HCT116 (cell line): ENCODE measurements around the gene C19orf38. TPM values are rescaled to one million over a fixed set of nuclear protein-coding genes. Genes with fewer than 3 reads are reported as not detected.

Source experiments
- ATAC-seq: fragments of 200-7000 bp; cut with Tn5 transposase; 2 replicates; pipeline ENCODE4 v1.9.1; 2020; ENCODE audit warnings: mild to moderate bottlenecking, moderate library complexity
- BruUV-seq: library from RNA; stranded (reverse); fragments of 400-500 nt; replicated peaks from 2 replicates; lab custom pipeline; 2021; lab: Mats Ljungman, UMichigan
- CTCF ChIA-PET: fragments of 300-600 bp; sonication (Branson Sonifier 250); formaldehyde crosslinking; loops from one replicate; lab custom pipeline; 2021; ENCODE audit warnings: antibody characterized with exemption; lab: Charles Lee
- POLR2A ChIA-PET: fragments of 300-600, 350-600 bp; sonication (Branson Sonifier 250); formaldehyde crosslinking; loops from one replicate; lab custom pipeline; 2021; ENCODE audit warnings: antibody characterized with exemption; lab: Charles Lee
- RAD21 ChIA-PET, 2 experiments: fragments of 300-600 bp; sonication (Branson Sonifier 250); formaldehyde crosslinking; loops; one replicate each; lab custom pipeline; 2023; ENCODE audit warnings: low total read pairs in 2 of 2; ENCODE audit not compliant: uncharacterized antibody in 2 of 2, unreplicated experiment in 2 of 2, low non-redundant PET in 1 of 2; lab: Charles Lee
- DNase-seq: peaks from one replicate; pipeline ENCODE4 v3.0.0-alpha.2; 2010; ENCODE audit warnings: low read depth, low spot score
- H2AFZ ChIP-seq: fragments of 200-600 bp; shearing (Covaris generic), sonication (generic); 2 replicates; pipeline ENCODE4 v1.6.1; 2017; ENCODE audit warnings: low read depth, mixed run types, mixed read lengths, antibody characterized with exemption, low read length; ENCODE audit not compliant: poor library complexity, severe bottlenecking
- H3K27ac ChIP-seq: 2 replicates; pipeline ENCODE4 v1.5.1; 2012; ENCODE audit warnings: low read depth, low read length
- H3K27me3 ChIP-seq: fragments of 200-600 bp; sonication (generic); 2 replicates; pipeline ENCODE4 v1.6.1; 2016; ENCODE audit warnings: mixed run types, low read length, mixed read lengths; ENCODE audit not compliant: insufficient read depth
- H3K36me3 ChIP-seq, 2 experiments: fragments of 200-500 bp in 1 of 2; fragments of 200-600 bp in 1 of 2; sonication (Bioruptor generic) in 1 of 2; sonication (generic) in 1 of 2; 2 replicates each; pipeline versions ENCODE4 v1.5.1 to v1.6.1; 2014 to 2016; ENCODE audit warnings: low read length in 2 of 2, inconsistent platforms in 1 of 2, mixed read lengths in 1 of 2, mixed run types in 1 of 2; ENCODE audit not compliant: insufficient read depth in 2 of 2, control insufficient read depth in 1 of 2
- H3K4me1 ChIP-seq, 2 experiments: fragments of 200-600 bp in 1 of 2; sonication (generic) in 1 of 2; 2 replicates each; pipeline versions ENCODE4 v1.5.1 to v1.6.1; 2012 to 2017; ENCODE audit warnings: low read length in 2 of 2, inconsistent platforms in 1 of 2, mild to moderate bottlenecking in 1 of 2, mixed read lengths in 1 of 2, mixed run types in 1 of 2, moderate library complexity in 1 of 2; ENCODE audit not compliant: insufficient read depth in 2 of 2, control insufficient read depth in 1 of 2
- H3K4me2 ChIP-seq: fragments of 200-600 bp; sonication (generic); 2 replicates; pipeline ENCODE4 v1.6.1; 2017; ENCODE audit warnings: mixed run types, low read length, mixed read lengths
- H3K4me3 ChIP-seq, 2 experiments: fragments of 200-600 bp in 1 of 2; sonication (generic) in 1 of 2; replicated peaks in 1 of 2; 2 replicates each; pipeline ENCODE4 v1.5.1; 2011 to 2016; ENCODE audit warnings: low read length in 2 of 2, control low read depth in 1 of 2, low read depth in 1 of 2, mild to moderate bottlenecking in 1 of 2, mixed read lengths in 1 of 2, mixed run types in 1 of 2
- H3K79me2 ChIP-seq: fragments of 200-600 bp; sonication (generic); 2 replicates; pipeline ENCODE4 v1.6.1; 2017; ENCODE audit warnings: mild to moderate bottlenecking, mixed run types, low read length, moderate library complexity, mixed read lengths; ENCODE audit not compliant: insufficient read depth
- H3K9ac ChIP-seq: fragments of 200-600 bp; sonication (generic); 2 replicates; pipeline ENCODE4 v1.6.1; 2016; ENCODE audit warnings: low read length, mixed read lengths
- H3K9me2 ChIP-seq: fragments of 200-600 bp; sonication (generic), shearing (Covaris generic); 2 replicates; pipeline ENCODE4 v1.6.1; 2017; ENCODE audit warnings: mixed run types, mild to moderate bottlenecking, moderate library complexity; ENCODE audit not compliant: insufficient read depth
- H3K9me3 ChIP-seq, 2 experiments: fragments of 200-500 bp in 1 of 2; fragments of 200-600 bp in 1 of 2; sonication (Bioruptor generic) in 1 of 2; sonication (generic) in 1 of 2; 2 replicates each; pipeline ENCODE4 v1.6.1; 2014 to 2017; ENCODE audit warnings: low read length in 2 of 2, mixed read lengths in 2 of 2, inconsistent platforms in 1 of 2, low read depth in 1 of 2, mild to moderate bottlenecking in 1 of 2, mixed run types in 1 of 2, moderate library complexity in 1 of 2; ENCODE audit not compliant: control insufficient read depth in 1 of 2, insufficient read depth in 1 of 2
- H4K20me1 ChIP-seq: fragments of 200-600 bp; sonication (generic), shearing (Covaris generic); 2 replicates; pipeline ENCODE4 v1.6.1; 2017; ENCODE audit warnings: mixed run types, mild to moderate bottlenecking, moderate library complexity; ENCODE audit not compliant: insufficient read depth
- JUND ChIP-seq: IDR thresholded peaks from 2 replicates; pipeline ENCODE4 v1.6.1; 2012
- POLR2AphosphoS5 ChIP-seq: IDR thresholded peaks from 2 replicates; pipeline ENCODE4 v1.6.1; 2011; ENCODE audit warnings: mild to moderate bottlenecking, low read depth, low read length, moderate library complexity
- RAD21 ChIP-seq: IDR thresholded peaks from 2 replicates; pipeline ENCODE4 v1.6.1; 2012; ENCODE audit warnings: low read depth, mild to moderate bottlenecking
- SP1 ChIP-seq: IDR thresholded peaks from 2 replicates; pipeline ENCODE4 v1.6.1; 2012; ENCODE audit warnings: low read depth
- SRF ChIP-seq: IDR thresholded peaks from 2 replicates; pipeline ENCODE4 v1.6.1; 2012; ENCODE audit warnings: low read depth
- intact Hi-C: fragments of 100-400 bp; cut with micrococcal nuclease; formaldehyde crosslinking; loops from 2 replicates; pipeline ENCODE4 v1.10.0; 2022
- total RNA-seq: library from RNA; stranded (reverse); gene quantifications from one replicate; pipeline ENCODE4 v1.2.1, GENCODE V29; 2021; ENCODE audit not compliant: unreplicated experiment

C19orf38 gene
- total RNA-seq, 1 experiment from 2014 or later = 0.74 TPM

GRCh38 chr19:10913716-10914340 is 65.6 kb downstream of the C19orf38 start:
- Histone ChIP-seq H3K9ac (no peak overlapping the region), H2AFZ (no peak overlapping the region), H3K9me3 (no peaks in the 10 kb centered on the region), H3K9me2 (no peaks in the 10 kb centered on the region), H3K79me2 (no peaks in the 10 kb centered on the region), H3K27ac (no peak overlapping the region), H3K4me1 (peaks cover 0 to 14% of the 10 kb centered on the region in 2 experiments; a peak in 2 of 4 replicates), H3K4me2 (no peak overlapping the region), H3K27me3 (no peaks in the 10 kb centered on the region), H4K20me1 (no peaks in the 10 kb centered on the region), H3K4me3 (no peak overlapping the region), H3K36me3 (peaks cover 19 to 28% of the 10 kb centered on the region in 2 experiments)
- intact Hi-C loops = no loop called here
- TF ChIP-seq SP1 = no peak
- ChIA-PET RAD21 (no interaction called here), CTCF (no interaction called here), POLR2A (no interaction called here)
- no TSS peak for BruUV-seq
- ATAC-seq (peak; percentile 7; the same call in 1 of the 2 replicates), DNase-seq (no peak)

- RAD21 ChIA-PET = interaction anchor here in 1 of 2 experiments (0.5 kb wide), 1 partner anchor 303 kb away, joined by 3 read pairs; no protein-coding TSS in a partner anchor
- Histone ChIP-seq H3K4me3 (no peak overlapping the region), H4K20me1 (no peaks in the 10 kb centered on the region), H3K79me2 (no peaks in the 10 kb centered on the region), H3K36me3 (peaks cover 20 to 31% of the 10 kb centered on the region in 2 experiments), H3K9me3 (no peaks in the 10 kb centered on the region), H3K27me3 (no peaks in the 10 kb centered on the region), H3K9me2 (no peaks in the 10 kb centered on the region), H3K4me1 (peaks cover 0 to 14% of the 10 kb centered on the region in 2 experiments; a peak in 2 of 4 replicates), H3K27ac (peak overlapping the region; percentile 32; the same call in 1 of the 2 replicates), H3K9ac (no peak overlapping the region), H2AFZ (no peak overlapping the region), H3K4me2 (peak overlapping the region; percentile 9; the same call in 1 of the 2 replicates)
- no peak for DNase-seq
- TF ChIP-seq JUND (no peak), RAD21 (no peak), POLR2AphosphoS5 (no peak), SRF (no peak)
- intact Hi-C loops = no loop called here
- CTCF ChIA-PET = no interaction called here
- ATAC-seq = peak; percentile 67
- BruUV-seq = no TSS peak
- POLR2A ChIA-PET = no interaction called here
These were observed 67.2 kb downstream of the C19orf38 start for GRCh38 chr19:10915130-10916091.
